NOMO-1 treated with dmso at 0.1 percent for 144 hours (cell line): ENCODE data around the gene B3GNT2.
A peak's percentile ranks its signal among the peaks of the same experiment; 100 is the strongest.

ENCODE experiments used
- DNase-seq: peaks from one replicate; lab custom pipeline; 2025; ENCODE audit not compliant: unreplicated experiment; lab: John Stamatoyannopoulos, UW

B3GNT2 gene

GRCh38 chr2:62202729-62203128, 6.8 kb downstream of the B3GNT2 start:
- DNase-seq, result no peak

DNA sequence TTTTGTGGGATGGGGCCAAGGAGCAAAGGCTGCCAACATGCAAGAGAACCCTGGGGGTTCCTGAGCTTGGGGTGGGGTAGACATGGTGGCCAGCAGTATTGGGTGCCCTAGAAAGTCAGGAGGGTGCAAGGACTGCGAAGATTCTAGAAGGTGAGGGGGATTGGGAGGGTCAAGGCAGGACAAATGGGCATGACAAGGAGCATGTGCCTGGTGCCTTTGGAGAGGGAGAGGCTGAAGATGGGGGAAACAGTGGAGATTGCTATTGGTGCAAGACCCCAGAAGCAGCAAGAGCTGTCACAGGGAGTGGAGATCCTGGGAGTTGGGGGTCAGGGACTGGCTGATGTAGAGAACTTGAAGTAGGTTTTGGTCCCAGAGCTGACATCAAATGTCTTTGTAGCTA, 7.5 kb downstream of the B3GNT2 start:
- no peak for DNase-seq

- peak; percentile 23 for DNase-seq
Measured at GRCh38 chr2:62204998-62205496, 9.1 kb downstream of the B3GNT2 start.

- DNase-seq, result no peak
Measured at GRCh38 chr2:62205554-62205953, 9.6 kb downstream of the B3GNT2 start.

DNA sequence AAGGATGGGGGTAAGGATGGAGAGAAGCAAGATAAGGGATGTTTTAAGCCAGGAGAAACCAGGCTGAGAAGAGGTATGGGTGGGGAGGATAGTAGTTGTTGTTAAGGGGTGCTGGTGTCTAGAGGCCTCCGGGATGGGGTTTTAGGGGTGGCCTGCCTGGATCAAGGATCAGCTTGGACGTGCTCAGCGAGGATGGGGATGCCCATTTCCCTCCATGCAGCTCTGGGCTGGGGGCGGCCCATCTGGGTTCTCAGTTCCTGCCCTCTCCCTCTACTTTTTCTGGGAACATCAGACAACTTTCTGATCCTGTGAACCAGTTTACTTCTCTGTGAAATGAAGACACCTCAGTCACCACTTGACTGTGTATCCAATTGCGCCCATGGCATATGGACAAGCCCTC, 10.1 kb downstream of the B3GNT2 start:
- no peak for DNase-seq

GRCh38 chr2:62207491-62207890, 11.6 kb downstream of the B3GNT2 start:
- no peak for DNase-seq

- DNase-seq, result no peak
Measured at GRCh38 chr2:62208074-62208757, 12.3 kb downstream of the B3GNT2 start.

DNA sequence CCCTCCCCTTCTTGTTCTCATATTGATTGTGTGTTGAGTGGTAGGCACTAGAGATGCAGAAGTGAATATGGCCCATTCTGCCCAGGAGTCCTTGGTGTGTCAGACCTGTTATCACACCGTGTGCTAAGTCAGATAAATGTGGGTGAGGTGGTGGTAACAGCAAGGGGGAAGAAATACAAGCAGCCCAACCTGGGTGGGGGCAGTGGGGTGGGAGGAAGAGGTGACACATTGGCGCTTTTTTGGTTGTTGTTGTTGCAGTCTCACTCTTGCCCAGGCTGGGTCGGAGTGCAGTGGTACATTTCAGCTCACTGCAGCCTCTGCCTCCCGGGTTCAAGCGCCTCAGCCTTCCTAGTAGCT, 12.8 kb downstream of the B3GNT2 start:
- DNase-seq, result no peak

DNA sequence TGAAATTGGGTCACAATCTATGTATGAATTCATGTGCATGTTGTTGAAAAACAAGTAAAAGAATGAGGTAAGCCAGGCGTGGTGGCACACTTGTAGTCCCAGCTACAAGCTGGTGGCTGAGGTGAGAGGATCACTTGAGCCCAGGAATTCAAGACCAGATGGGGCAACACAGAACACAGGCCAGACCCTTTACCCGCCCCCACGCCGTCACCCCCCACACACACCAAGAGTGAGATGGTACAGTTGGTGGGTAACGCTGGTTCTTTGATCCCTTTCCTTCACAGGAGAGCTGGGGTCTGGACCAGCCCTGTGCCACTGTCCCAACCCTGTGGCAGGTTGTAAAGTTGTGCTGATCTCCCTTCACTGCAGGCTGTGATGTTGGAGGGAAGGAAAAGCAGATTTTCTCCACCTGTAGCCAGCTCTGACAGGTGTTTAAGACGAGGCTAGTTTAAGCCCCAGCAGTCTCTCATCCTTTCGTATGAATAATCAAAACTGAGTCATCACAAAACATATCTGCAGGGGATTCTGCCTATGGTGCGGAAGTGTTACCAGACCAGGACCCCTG, 13.6 kb downstream of the B3GNT2 start:
- DNase-seq, result no peak

- DNase-seq, result no peak
Measured at GRCh38 chr2:62215306-62216064, 19.6 kb downstream of the B3GNT2 start.

- no peak for DNase-seq
Measured at GRCh38 chr2:62216113-62216512, 20.2 kb downstream of the B3GNT2 start.

- peak; percentile 22 for DNase-seq
Measured at GRCh38 chr2:62216616-62217015, 20.7 kb downstream of the B3GNT2 start.

- no peak for DNase-seq
Measured at GRCh38 chr2:62217421-62217820, 21.5 kb downstream of the B3GNT2 start.

DNA sequence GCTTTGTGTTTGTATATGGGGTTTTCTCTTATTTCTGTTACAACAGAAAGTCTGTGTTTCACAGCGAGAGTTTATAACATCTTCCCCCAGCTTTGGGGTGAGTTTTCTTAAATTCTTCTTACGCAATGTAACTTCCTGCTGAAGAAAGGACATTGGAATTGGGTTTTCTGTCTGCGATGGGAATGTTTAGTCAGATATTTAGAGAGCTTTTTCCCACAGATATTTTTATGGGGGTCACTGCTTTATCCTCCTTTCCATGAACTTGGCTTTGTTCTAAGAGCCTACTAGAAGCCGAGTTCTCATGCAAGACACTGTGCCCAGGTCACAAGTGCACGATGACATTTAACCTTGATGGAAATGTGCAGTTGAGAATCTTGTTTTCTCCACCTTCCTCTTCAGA, 22.1 kb downstream of the B3GNT2 start:
- no peak for DNase-seq

GRCh38 chr2:62219407-62220159, 23.7 kb downstream of the B3GNT2 start:
- DNase-seq, result no peak

- DNase-seq, result no peak
Measured at GRCh38 chr2:62221141-62221540, 25.2 kb downstream of the B3GNT2 start.

GRCh38 chr2:62222171-62222570, 26.3 kb downstream of the B3GNT2 start:
- no peak for DNase-seq

GRCh38 chr2:62222674-62223073, 26.8 kb downstream of the B3GNT2 start:
- DNase-seq, result no peak

DNA sequence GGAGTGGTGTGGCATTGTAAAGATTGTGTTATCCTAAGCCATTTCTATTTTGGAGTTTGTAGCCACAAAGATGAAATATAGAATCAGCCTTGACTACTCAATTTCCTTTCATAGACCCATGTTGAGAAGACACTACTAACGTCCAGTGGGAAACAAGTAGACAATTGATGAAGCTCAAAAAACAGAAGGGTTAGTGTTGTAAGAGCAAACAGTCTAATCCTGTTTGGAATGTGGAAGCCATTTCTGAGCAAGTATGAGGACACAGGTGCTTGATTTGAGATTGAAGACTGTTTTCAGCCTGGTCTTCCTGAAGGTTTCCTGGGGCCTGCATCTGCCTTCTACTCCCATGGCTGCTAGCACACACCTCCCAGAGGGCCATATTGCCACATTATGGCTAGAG, 29.1 kb downstream of the B3GNT2 start:
- no peak for DNase-seq

DNA sequence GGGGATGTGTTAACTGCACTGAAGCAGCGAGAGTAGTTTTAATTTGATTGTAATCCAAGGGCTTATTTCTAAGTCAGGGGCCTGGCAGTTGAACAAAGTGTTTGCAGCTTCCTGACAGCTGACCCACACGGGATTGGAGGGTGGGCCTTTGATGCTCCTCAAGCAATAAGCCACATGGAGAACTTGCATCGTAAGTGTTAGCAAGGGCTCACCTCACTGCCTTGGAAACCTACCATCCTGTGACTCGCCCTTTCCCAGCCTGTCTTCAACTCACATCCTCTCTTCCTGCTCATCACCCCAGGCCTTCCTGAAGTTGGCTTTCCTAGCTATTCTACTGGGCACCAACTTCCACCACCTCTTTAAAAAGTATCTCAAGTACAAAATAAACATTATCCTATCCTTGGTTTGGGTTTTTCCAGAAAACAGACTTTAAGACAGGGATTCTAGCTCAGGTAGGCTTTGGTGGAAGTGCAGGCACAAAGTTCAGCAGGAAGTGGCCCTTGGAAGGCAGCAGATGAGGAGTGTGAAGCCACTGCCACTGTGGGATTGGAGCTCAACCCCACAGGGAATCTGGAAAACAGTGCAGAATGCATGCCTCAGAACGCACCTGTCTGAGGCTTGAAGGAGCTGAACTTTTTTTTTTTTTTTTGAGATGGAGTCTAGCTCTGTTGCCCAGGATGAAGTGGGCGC, 31.6 kb downstream of the B3GNT2 start:
- no peak for DNase-seq

- no peak for DNase-seq
Measured at GRCh38 chr2:62229082-62229605, 33.2 kb downstream of the B3GNT2 start.
